Ovary (tissue), 3 donors: ENCODE measurements around the gene TGFB1I1.

Experiments
- EP300 ChIP-seq: sonication (generic); formaldehyde crosslinking; IDR thresholded peaks from one replicate; pipeline ENCODE4 v1.6.1; 2017; ENCODE audit warnings: antibody characterized with exemption
- POLR2A ChIP-seq: fragments of 450-650 bp; IDR thresholded peaks from one replicate; pipeline ENCODE4 v1.6.1; 2017; ENCODE audit warnings: antibody characterized with exemption, mild to moderate bottlenecking, moderate library complexity
- TF ChIP-seq, protein P1 (sequence below), 3 donors: fragments of 450-650 bp in 2 of 3; fragments of 200-600 bp in 1 of 3; IDR thresholded peaks; one replicate each; pipeline versions ENCODE4 v1.5.1 to v1.8.0; 2016 to 2022; ENCODE audit warnings: antibody characterized with exemption in 3 of 3, mild to moderate bottlenecking in 1 of 3
- donor health status: DM: no; HTN: no; CAD: no.

- TF ChIP-seq, protein P1, sequence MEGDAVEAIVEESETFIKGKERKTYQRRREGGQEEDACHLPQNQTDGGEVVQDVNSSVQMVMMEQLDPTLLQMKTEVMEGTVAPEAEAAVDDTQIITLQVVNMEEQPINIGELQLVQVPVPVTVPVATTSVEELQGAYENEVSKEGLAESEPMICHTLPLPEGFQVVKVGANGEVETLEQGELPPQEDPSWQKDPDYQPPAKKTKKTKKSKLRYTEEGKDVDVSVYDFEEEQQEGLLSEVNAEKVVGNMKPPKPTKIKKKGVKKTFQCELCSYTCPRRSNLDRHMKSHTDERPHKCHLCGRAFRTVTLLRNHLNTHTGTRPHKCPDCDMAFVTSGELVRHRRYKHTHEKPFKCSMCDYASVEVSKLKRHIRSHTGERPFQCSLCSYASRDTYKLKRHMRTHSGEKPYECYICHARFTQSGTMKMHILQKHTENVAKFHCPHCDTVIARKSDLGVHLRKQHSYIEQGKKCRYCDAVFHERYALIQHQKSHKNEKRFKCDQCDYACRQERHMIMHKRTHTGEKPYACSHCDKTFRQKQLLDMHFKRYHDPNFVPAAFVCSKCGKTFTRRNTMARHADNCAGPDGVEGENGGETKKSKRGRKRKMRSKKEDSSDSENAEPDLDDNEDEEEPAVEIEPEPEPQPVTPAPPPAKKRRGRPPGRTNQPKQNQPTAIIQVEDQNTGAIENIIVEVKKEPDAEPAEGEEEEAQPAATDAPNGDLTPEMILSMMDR (IDR thresholded peaks at IDR 0.05) = no peak
- TF ChIP-seq EP300 (no peak), POLR2A (no peak)
Observed at GRCh38 chr16:31429314-31429713, 42.6 kb upstream of the TGFB1I1 start.
